GM21737 (cell line): ENCODE measurements around the gene SLC18B1.
A peak's percentile ranks its signal among the peaks of the same experiment; 100 is the strongest.
"Not testable (repeated sequence)": the region's sequence is repeated elsewhere in the genome, so short reads cannot be mapped to it uniquely, and the experiment has no call there.

Experiments
- ATAC-seq: cut with Tn5 transposase; IDR thresholded peaks from one replicate; pipeline ENCODE4 v1.9.1; 2021; ENCODE audit warnings: mild to moderate bottlenecking, moderate library complexity; ENCODE audit not compliant: unreplicated experiment

Gene SLC18B1

GRCh38 chr6:132800656-132801055 lies 2.2 kb upstream of the SLC18B1 start:
- ATAC-seq: no peak

GRCh38 chr6:132798869-132799538 lies 567 bp upstream of the SLC18B1 start:
- peak; percentile 87 for ATAC-seq

GRCh38 chr6:132795461-132795860 lies 3.0 kb downstream of the SLC18B1 start:
- no peak for ATAC-seq

GRCh38 chr6:132792510-132792909 lies 5.9 kb downstream of the SLC18B1 start:
- no peak for ATAC-seq

GRCh38 chr6:132790450-132790849 lies 8.0 kb downstream of the SLC18B1 start:
- ATAC-seq: no peak

GRCh38 chr6:132789396-132789776 lies 9.1 kb downstream of the SLC18B1 start:
- ATAC-seq: no peak

- no peak for ATAC-seq
Observed at GRCh38 chr6:132788658-132789395, 9.6 kb downstream of the SLC18B1 start.

GRCh38 chr6:132785936-132786335 lies 12.5 kb downstream of the SLC18B1 start:
- ATAC-seq: no peak

GRCh38 chr6:132780770-132781371 lies 17.6 kb downstream of the SLC18B1 start:
- no peak for ATAC-seq

GRCh38 chr6:132777881-132778280 lies 20.6 kb downstream of the SLC18B1 start:
- not testable (repeated sequence) for ATAC-seq

GRCh38 chr6:132768051-132768517 lies 30.4 kb downstream of the SLC18B1 start:
- peak; percentile 82 for ATAC-seq

GRCh38 chr6:132765560-132765959 lies 32.9 kb downstream of the SLC18B1 start:
- ATAC-seq: no peak

GRCh38 chr6:132764370-132764769 lies 34.1 kb downstream of the SLC18B1 start:
- ATAC-seq: no peak

GRCh38 chr6:132763269-132763668 lies 35.2 kb downstream of the SLC18B1 start:
- peak; percentile 90 for ATAC-seq

- ATAC-seq: no peak
Observed at GRCh38 chr6:132760256-132760655, 38.2 kb downstream of the SLC18B1 start.

- no peak for ATAC-seq
Observed at GRCh38 chr6:132758689-132759088, 39.7 kb downstream of the SLC18B1 start.

GRCh38 chr6:132752255-132752654 lies 46.2 kb downstream of the SLC18B1 start:
- no peak for ATAC-seq

GRCh38 chr6:132751828-132752227 lies 46.6 kb downstream of the SLC18B1 start:
- ATAC-seq: no peak

- peak; percentile 45 for ATAC-seq
Observed at GRCh38 chr6:132751306-132751705, 47.1 kb downstream of the SLC18B1 start.

GRCh38 chr6:132750455-132751248 lies 47.8 kb downstream of the SLC18B1 start:
- ATAC-seq: peak; percentile 76

GRCh38 chr6:132749111-132749510 lies 49.3 kb downstream of the SLC18B1 start:
- no peak for ATAC-seq
